GM21528 (cell line): ENCODE measurements around the gene RSPH1.

Source experiments
- ATAC-seq: cut with Tn5 transposase; IDR thresholded peaks from one replicate; pipeline ENCODE4 v1.9.1; 2021; ENCODE audit warnings: mild to moderate bottlenecking, moderate library complexity; ENCODE audit not compliant: unreplicated experiment, low FRiP score

The RSPH1 gene

DNA sequence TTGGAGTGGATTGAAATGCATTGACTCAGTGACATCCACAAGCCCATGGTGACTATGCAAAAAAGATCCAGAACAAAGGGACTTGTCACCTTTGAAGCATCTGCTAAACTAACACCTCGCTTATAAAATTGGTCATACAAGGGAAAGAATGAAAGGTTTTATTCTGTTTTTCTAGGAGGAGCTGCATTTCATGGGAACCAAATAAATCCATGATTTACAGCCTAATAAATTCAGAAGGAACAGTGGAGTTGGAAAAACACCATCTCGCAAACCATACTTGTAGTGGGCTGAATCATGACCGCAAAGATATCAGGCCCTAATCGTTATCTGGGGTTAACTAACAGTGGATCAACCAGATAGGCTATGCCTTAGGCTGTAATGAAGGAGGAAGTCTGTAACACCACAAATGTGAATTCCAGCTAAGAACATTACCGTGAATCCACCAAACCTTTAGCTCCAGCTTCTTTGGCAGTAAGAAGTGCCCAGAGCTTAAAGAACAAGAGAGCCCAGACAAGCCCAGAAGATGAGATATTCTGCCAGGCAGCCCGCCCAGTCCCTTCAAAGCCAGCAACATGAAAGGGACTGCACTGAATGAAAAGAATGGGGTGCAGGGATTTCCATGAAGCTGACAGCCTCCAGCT is 27.4 kb downstream of the RSPH1 start:
- no peak for ATAC-seq

DNA sequence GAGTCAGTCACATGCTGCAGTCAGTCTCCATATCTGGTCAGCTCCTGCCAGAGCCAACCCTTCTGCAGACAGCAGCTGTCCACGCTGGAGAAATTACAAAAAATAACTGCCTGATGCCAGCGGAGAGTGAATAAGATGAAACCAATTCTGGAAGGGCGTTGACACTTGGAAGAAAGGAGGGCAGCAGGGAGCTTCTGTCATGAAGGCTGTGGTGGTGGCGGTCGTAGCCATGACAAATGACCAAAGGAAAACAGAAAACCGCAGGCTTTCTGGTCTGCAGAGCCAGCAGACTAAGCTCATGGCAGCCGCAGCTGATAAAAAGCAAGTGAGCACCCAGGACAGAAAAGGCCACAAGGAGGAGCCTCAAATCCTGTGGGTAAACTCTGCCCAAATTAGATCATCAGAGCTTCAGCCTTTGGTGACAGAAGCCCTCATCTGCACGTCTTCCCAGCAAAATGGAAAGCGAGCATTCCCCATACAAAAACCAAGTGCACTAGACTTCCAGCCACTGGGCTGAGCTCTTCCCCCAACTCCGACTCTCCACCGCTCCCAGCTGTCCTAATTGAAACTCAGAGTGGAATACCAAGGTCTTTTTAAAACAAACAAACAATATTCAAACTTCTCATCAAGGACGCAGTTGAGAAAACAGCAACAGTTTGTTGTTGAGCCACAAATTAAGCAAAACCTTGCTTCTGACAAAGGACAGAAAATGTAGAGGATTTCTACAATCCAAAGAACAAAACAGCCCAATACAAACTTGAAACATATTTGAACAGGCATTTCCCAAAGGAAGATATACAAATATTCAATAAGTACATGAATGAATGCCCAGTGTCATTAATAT is 28.7 kb downstream of the RSPH1 start:
- no peak for ATAC-seq

DNA sequence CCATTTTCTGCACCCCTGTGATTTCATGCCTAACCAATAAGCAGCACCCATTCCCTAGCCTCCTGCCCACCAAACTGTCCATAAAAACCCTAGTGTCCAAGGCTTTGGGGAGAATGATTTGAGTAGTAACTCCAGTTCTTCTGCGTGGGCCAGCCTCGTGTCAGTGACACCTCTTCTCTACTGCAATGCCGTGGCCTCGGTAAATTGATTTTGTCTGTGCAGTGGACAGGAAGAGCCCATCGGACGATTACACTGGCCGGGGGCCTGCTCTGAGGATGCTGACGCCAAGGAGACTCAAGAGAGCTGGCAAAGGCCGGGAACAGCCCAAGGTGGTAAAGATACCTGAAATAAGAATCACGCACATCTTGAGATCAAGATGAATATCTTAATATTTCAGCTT is 29.3 kb downstream of the RSPH1 start:
- ATAC-seq, result no peak

- ATAC-seq, result no peak
Measured at GRCh38 chr21:42465803-42466127, 30.3 kb downstream of the RSPH1 start.

GRCh38 chr21:42465008-42465802 is 30.8 kb downstream of the RSPH1 start:
- ATAC-seq, result no peak

- no peak for ATAC-seq
Measured at GRCh38 chr21:42463861-42464515, 32.0 kb downstream of the RSPH1 start.

DNA sequence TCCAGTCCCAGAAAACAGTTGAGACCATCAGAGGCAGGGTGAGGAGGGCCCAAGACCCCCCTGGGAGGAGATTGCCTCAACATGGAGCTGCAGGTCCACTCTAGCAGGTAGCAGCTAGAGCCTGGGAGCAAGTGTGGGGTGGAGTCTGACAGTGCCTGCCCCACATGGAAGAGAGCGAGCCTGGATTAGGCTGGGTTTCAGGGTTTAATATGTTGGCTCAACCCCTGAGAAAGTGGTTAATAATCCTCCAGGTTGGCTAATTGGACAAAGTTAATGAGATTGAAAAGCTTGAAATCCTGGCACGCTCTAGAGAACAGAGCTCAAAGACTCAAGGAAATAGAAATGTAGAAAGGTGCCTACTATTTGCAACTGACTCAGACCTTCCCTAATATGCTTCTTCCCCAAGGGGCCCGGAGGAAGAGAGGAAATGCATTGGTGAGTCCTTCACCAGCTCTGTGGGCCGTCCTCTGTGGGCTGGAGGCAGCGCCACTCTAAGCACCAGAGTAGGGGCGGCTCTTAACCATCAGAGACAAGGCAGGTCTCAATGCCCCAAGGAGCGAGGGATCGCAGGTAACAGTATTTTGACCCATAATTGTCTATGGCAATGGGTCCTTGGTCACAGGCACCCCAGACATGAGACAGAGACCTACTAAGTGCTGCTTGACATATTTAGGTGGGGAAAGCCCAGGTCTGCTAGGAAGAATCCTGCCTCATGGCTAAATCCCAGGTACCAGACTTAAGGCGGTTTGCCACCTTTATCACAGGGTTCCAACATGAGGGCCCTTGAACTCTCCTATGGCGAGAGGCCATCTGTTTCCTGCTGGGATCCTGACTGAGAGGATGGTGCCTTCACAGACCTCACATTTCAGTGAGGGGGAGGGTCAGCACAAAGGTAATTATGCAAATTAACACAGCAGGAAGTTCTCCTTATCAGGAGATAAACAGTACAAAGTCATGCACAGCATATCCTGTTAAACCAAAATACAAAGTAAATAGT is 33.8 kb downstream of the RSPH1 start:
- ATAC-seq, result no peak

- ATAC-seq, result no peak
Measured at GRCh38 chr21:42461185-42461520, 34.9 kb downstream of the RSPH1 start.

GRCh38 chr21:42460391-42461184 is 35.4 kb downstream of the RSPH1 start:
- peak; percentile 53 for ATAC-seq

DNA sequence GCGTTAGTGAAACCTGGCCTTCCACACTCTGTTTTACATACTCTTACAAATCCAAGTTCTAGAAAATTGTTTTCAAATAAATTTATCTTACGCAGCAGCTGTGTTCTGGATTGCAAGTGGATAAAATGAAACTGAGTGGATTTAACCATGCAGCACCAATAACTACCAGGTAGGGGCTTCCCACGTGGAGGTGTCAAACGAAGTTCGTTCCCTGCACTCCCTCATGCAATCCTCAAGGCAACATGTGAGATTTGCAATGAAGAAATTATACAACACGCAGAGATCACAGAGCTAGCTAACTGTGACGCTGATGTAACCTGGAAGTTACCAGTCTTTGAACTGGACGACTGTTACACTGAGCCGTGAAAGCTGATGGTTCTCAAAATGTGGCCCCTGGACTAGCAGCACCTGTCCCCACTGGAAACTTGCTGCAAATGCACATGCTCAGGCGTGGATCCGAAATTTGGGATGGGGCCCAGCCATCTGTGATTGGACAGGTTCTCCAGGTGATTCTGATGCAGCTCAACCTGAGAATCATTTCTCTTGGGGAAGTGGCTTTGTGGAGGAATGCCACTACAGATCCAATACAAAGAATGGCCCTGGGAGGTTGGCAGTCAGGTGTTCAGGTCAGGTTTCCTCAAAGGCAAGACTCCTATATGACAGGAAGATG is 36.3 kb downstream of the RSPH1 start:
- ATAC-seq, result no peak

DNA sequence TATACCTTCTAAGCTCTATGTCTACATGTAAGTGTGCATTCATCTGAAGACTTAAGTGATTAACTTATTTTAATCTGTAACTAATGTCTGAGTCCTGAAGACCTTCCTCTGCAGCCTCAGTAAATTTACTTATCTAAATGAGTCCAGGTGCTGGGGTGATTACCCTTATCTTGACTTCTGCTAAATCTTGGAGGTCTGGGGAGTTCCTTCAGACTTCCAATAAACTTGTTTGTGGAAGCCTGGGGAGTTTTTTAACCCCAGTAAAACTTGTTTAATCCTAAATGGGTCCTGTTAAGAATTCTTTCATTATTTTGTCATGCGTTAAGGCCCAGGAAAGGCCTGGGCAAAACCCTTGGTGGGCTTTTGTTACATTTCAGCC is 37.0 kb downstream of the RSPH1 start:
- ATAC-seq, result no peak

- no peak for ATAC-seq
Measured at GRCh38 chr21:42456457-42456856, 39.6 kb downstream of the RSPH1 start.

GRCh38 chr21:42455754-42456440 is 40.1 kb downstream of the RSPH1 start:
- no peak for ATAC-seq

- ATAC-seq, result no peak
Measured at GRCh38 chr21:42455196-42455595, 40.8 kb downstream of the RSPH1 start.

DNA sequence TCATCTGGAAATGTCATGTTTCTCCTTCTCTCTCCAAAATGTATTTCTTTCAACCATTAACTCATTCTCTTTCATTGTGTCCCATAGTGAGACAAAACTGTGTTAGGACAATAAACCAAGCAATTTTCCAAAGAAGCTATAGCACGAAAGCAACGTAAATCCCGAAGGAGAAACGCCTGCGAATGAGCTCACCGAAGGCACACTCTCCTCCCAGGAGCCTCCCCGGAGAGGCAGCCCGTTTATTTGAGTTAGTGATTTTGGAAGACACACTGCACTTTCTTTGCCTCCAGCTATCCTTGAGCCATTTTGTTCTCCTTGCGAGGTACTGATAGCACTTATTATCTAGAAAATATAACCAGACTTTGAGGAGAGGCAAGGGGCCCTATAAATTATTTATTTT is 41.2 kb downstream of the RSPH1 start:
- ATAC-seq, result no peak

- ATAC-seq, result no peak
Measured at GRCh38 chr21:42453986-42454570, 41.9 kb downstream of the RSPH1 start.

DNA sequence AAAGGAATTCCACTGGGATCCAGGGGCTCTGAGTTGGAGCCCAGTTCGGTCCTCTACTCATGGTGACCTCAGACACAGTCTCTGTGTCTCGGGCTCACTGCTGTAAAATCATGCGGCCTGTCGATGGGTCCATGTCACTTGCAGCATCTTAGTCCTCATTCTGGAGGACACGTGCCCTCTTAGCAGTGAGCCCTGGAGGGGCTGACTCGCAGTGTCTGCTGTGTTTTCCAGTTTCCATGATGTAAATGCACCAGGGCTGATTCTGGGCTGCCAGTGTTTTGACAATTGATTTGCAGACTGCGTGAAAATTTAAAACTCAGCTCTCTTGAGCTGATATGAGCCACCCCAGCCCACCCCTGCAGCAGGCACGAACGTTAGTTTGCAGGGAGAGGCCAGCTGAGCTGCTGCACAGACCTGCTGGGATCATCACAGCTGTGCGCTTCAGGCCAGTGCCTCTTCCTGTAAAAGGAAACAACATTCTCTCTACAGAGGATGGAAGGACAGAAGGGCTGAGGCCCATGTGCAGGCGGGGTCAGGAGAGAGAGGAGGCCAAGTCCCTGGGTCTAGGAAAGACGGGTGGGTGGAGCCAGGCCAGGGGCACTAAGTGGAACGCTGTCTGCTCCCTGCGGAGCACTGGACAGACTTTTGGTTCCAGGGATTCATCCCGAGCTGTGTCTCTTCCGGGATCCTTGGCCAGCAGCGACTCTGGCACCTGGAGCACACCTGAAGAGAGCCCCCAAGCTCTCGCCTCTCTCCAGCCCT is 42.6 kb downstream of the RSPH1 start:
- no peak for ATAC-seq
